Measurements from ENCODE around the gene PRR35.

PRR35 gene

GRCh38 chr16:549544-550263 is 10.5 kb upstream of the PRR35 start:
- DNase-seq, result no peak

GRCh38 chr16:551210-551609 is 9.0 kb upstream of the PRR35 start:
- no peak for DNase-seq

- DNase-seq, result no peak
These were observed 8.0 kb upstream of the PRR35 start for GRCh38 chr16:552171-552570.

GRCh38 chr16:553601-554296 is 6.4 kb upstream of the PRR35 start:
- no peak for DNase-seq

- no peak for DNase-seq
These were observed 5.9 kb upstream of the PRR35 start for GRCh38 chr16:554297-554621.

GRCh38 chr16:554640-555365 is 5.4 kb upstream of the PRR35 start:
- DNase-seq, result no peak

GRCh38 chr16:555528-556473 is 4.4 kb upstream of the PRR35 start:
- no peak for DNase-seq

- DNase-seq, result no peak
These were observed 3.6 kb upstream of the PRR35 start for GRCh38 chr16:556474-557173.

- no peak for DNase-seq
These were observed 2.5 kb upstream of the PRR35 start for GRCh38 chr16:557463-558297.

- DNase-seq, result no peak
These were observed 1.7 kb upstream of the PRR35 start for GRCh38 chr16:558298-559020.

GRCh38 chr16:559021-559380 is 1.2 kb upstream of the PRR35 start:
- no peak for DNase-seq

- no peak for DNase-seq
These were observed 587 bp upstream of the PRR35 start for GRCh38 chr16:559411-560203.

- no peak for DNase-seq
These were observed 663 bp downstream of the PRR35 start for GRCh38 chr16:560701-561412.

GRCh38 chr16:561413-561794 is 1.2 kb downstream of the PRR35 start:
- no peak for DNase-seq

- no peak for DNase-seq
These were observed 2.1 kb downstream of the PRR35 start for GRCh38 chr16:561957-562938.

GRCh38 chr16:563072-563644 is 3.0 kb downstream of the PRR35 start:
- no peak for DNase-seq

GRCh38 chr16:564690-565418 is 4.7 kb downstream of the PRR35 start:
- no peak for DNase-seq
